Measurements from ENCODE around the gene HAP1.

GRCh38 chr17:41779954-41780353 lies 45.5 kb upstream of the HAP1 start:
- TF ChIP-seq CTCF (IDR thresholded peaks at IDR 0.05 in 8 of 11, conservative IDR thresholded peaks at IDR 0.05 in 3 of 11) (no peak), POLR2A (IDR thresholded peaks at IDR 0.05) (no peak), POLR2AphosphoS5 (IDR thresholded peaks at IDR 0.05) (no peak)
